ENCODE data around the gene ZNF639. TPM values are rescaled to one million over a fixed set of nuclear protein-coding genes. Genes with fewer than 3 reads are reported as not detected.

Gene ZNF639
- total RNA-seq, 4 donors from 2014 or later: 9.0 to 42.1 (median 21.9) TPM

DNA sequence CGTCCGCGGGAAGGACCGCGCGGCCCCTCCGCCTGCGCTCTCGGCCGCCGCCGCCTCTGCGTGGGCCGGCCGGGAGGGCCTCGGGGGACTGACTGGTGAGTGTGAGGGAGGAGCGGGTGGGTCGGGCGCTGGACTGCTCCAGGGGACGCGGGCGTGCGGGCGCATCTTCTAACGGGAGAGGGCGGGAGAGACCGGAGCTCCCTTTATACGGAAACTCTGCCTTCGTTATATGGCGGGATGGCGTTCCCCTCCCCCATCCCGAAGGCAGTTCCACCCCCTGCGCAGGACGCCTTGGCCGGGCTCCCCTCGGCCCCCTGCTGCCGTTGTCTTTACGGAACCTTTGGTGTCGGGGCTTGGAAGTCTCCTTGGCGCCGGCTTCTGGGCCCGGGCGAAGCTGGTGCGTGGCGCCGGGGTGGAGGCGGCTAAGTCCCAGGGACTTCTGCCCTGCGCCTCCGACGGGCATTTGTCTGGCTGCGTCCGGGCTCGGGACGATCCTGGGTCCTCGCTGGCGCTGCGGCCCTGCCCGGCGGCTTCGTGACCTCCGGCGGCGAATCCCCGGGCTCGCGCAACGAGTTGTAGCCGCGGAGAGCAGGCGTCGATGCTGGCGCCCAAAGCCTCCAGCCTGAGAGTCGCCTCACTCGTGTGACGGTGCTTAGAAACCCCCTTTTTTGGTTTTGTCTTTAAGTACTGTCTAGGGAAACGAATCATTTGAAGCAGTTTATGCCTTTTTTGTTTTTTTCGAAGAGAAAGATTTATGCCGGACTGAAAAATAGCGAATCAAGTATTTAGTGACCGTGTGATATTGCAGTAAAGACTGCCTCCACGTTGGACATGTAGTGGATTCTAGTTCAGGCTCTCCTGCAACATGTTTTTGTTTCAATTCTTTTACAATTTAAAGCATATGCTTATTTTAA is 623 bp downstream of the ZNF639 start:
- TF ChIP-seq EP300 (IDR thresholded peaks at IDR 0.05; ENCODE audit: low read depth): no peak
- TF ChIP-seq POLR2A (IDR thresholded peaks at IDR 0.05): peak; percentile 20
- Histone ChIP-seq H3K9me3 (no peaks in the 10 kb centered on the region), H3K27me3 (no peaks in the 10 kb centered on the region), H3K4me1 (peaks cover 13 to 33% (median 22%) of the 10 kb centered on the region in 4 donors), H3K36me3 (peaks cover 0 to 3% (median under 1%) of the 10 kb centered on the region in 4 donors), H3K4me3 (peak overlapping the region; percentile 77 to 90 (median 90)), H3K27ac (peak overlapping the region; percentile 92 to 98 (median 97))
- DNase-seq: peak; percentile 69
- in situ Hi-C loops (cut with MboI; ENCODE audit: low pct_ligation_motif_present in 1 of 4, low pct_unique_long_range_greater_than_20kb in 1 of 4, low sequenced_read_pairs in 3 of 4): loop anchor here in 2 of 4 donors (25.0 kb wide), 1 partner anchor 211 kb away; no protein-coding TSS in a partner anchor
- intact Hi-C loops (cut with DNase I; ENCODE audit: low total_unique reads): loop anchor here (5.0 kb wide), 1 partner anchor 176 kb away; the partner anchor contains the start of gene PIK3CA
- WGBS, 2 donors (ENCODE audit: low coverage in 1 of 2): 0% methylated on average over 14 to 58 of the region's 81 CpGs

DNA sequence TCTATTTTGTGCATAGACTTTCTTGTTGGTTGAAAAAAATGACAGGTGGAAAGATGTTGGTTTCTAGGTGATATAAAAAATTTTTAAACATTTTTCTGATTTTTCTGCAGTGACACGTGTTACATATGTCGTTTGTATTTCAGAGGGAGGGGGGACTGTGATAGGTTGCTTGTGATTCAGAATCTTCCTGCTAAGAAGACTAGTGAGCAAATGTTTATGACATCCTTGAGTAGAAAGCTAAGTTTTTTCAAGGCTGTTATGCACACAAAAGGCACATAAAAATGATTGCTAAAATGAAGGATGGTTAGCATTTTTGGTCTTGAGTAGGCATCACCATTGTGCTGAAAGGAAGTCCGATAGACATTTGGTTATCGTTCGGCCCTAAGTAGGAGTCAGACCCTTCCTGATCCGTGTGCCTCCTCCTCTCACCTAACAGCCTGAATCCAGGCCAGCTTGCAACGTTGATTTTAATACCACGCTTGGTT is 1.5 kb downstream of the ZNF639 start:
- peaks cover 13 to 33% (median 22%) of the 10 kb centered on the region in 4 donors for H3K4me1 ChIP-seq
- in situ Hi-C loops (cut with MboI; ENCODE audit: low pct_ligation_motif_present in 1 of 4, low pct_unique_long_range_greater_than_20kb in 1 of 4, low sequenced_read_pairs in 3 of 4): loop anchor here in 2 of 4 donors (25.0 kb wide), 1 partner anchor 212 kb away; no protein-coding TSS in a partner anchor
- no peak for TF ChIP-seq EP300 (IDR thresholded peaks at IDR 0.05; ENCODE audit: low read depth)
- no peak for TF ChIP-seq POLR2AphosphoS5 (IDR thresholded peaks at IDR 0.05)
- no peak for TF ChIP-seq POLR2A (IDR thresholded peaks at IDR 0.05)
- TF ChIP-seq CTCF (IDR thresholded peaks at IDR 0.05): no peak
- H3K4me3 ChIP-seq: peak overlapping the region in 3 of 4 donors; percentile 77 to 90 (median 89)
- peaks cover 0 to 11% (median 5%) of the 10 kb centered on the region in 4 donors for H3K36me3 ChIP-seq
- no peaks in the 10 kb centered on the region for H3K27me3 ChIP-seq
- H3K27ac ChIP-seq: peak overlapping the region; percentile 92 to 98 (median 97)
- no peaks in the 10 kb centered on the region for H3K9me3 ChIP-seq
- WGBS, 2 donors (ENCODE audit: low coverage in 1 of 2): 1 to 8% methylated on average over 8 of the region's 8 CpGs
- DNase-seq: no peak
- intact Hi-C loops (cut with DNase I; ENCODE audit: low total_unique reads): loop anchor here (5.0 kb wide), 1 partner anchor 177 kb away; the partner anchor contains the start of gene PIK3CA

DNA sequence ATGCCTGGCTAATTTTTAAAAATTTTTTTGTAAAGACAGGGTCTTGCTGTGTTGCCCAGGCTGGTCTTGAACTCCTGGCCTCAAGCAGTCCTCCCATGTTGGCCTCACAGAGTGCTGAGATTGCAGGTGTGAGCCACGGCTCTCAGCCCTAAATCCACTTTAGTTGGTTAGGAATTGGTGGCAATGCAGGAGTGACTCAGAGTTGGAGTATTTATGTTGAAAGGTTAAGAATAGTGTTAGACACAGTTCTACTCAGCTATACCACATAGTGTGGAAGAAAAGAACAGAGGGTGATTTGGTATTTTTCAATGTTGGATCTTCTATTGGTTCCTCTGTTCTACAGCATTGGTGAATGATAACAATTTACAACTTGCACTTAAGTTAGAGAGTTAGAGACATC is 7.6 kb downstream of the ZNF639 start:
- in situ Hi-C loops (cut with MboI; ENCODE audit: low pct_ligation_motif_present in 1 of 4, low pct_unique_long_range_greater_than_20kb in 1 of 4, low sequenced_read_pairs in 3 of 4): no loop called here
- Histone ChIP-seq H3K9me3 (no peaks in the 10 kb centered on the region), H3K4me1 (peaks cover 0 to 2% (median under 1%) of the 10 kb centered on the region in 4 donors), H3K27ac (no peak overlapping the region), H3K36me3 (peaks cover 0 to 55% (median 21%) of the 10 kb centered on the region in 4 donors), H3K4me3 (no peak overlapping the region), H3K27me3 (no peaks in the 10 kb centered on the region)
- intact Hi-C loops (cut with DNase I; ENCODE audit: low total_unique reads): no loop called here
- WGBS, 2 donors (ENCODE audit: low coverage in 1 of 2): 84% methylated on average over 1 of the region's 1 CpG; no CpG with 5 or more reads in 1 of the 2 donors
- DNase-seq: no peak
- TF ChIP-seq CTCF (IDR thresholded peaks at IDR 0.05) (no peak), POLR2A (IDR thresholded peaks at IDR 0.05) (no peak), POLR2AphosphoS5 (IDR thresholded peaks at IDR 0.05) (no peak), EP300 (IDR thresholded peaks at IDR 0.05; ENCODE audit: low read depth) (no peak)

DNA sequence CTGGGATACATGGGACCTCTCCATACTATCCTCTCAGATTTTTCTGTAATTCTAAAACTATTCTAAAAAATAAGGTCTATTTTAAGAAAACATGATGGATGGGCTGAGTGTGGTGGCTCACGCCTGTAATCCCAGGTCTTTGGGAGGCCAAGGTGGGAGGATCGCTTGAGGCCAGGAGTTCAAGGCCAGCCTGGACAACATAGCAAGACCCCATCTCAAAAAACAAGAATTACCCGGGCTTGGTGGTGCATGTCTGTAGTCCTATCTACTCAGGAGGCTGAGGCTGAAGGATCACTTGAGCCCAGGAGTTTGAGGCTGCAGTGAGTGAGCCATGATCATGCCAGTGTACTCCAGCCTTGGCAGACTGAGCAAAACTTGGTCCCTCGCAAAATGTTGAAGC is 9.4 kb downstream of the ZNF639 start:
- Histone ChIP-seq H3K27ac (no peak overlapping the region), H3K4me1 (no peaks in the 10 kb centered on the region), H3K4me3 (no peak overlapping the region), H3K27me3 (no peaks in the 10 kb centered on the region), H3K9me3 (no peaks in the 10 kb centered on the region), H3K36me3 (peaks cover 0 to 55% (median 21%) of the 10 kb centered on the region in 4 donors)
- in situ Hi-C loops (cut with MboI; ENCODE audit: low pct_ligation_motif_present in 1 of 4, low pct_unique_long_range_greater_than_20kb in 1 of 4, low sequenced_read_pairs in 3 of 4) (no loop called here), intact Hi-C loops (cut with DNase I; ENCODE audit: low total_unique reads) (no loop called here)
- no peak for TF ChIP-seq POLR2A (IDR thresholded peaks at IDR 0.05)
- no peak for TF ChIP-seq POLR2AphosphoS5 (IDR thresholded peaks at IDR 0.05)
- TF ChIP-seq CTCF (IDR thresholded peaks at IDR 0.05): no peak
- TF ChIP-seq EP300 (IDR thresholded peaks at IDR 0.05; ENCODE audit: low read depth): no peak
- no peak for DNase-seq
- 94% methylated on average over 4 of the region's 4 CpGs; no CpG with 5 or more reads in 1 of the 2 donors for WGBS, 2 donors (ENCODE audit: low coverage in 1 of 2)
